Hippocampal formation (tissue), 2 donors: ENCODE results near the gene GDAP1L1.
"Not testable (repeated sequence)": the region's sequence is repeated elsewhere in the genome, so short reads cannot be mapped to it uniquely, and the experiment has no call there.

Experiments
- DNase-seq, 2 donors: peaks; one replicate each; lab custom pipeline; 2025; lab: John Stamatoyannopoulos, UW

The GDAP1L1 gene

GRCh38 chr20:44219791-44220190 is 27.3 kb upstream of the GDAP1L1 start:
- DNase-seq: no peak

DNA sequence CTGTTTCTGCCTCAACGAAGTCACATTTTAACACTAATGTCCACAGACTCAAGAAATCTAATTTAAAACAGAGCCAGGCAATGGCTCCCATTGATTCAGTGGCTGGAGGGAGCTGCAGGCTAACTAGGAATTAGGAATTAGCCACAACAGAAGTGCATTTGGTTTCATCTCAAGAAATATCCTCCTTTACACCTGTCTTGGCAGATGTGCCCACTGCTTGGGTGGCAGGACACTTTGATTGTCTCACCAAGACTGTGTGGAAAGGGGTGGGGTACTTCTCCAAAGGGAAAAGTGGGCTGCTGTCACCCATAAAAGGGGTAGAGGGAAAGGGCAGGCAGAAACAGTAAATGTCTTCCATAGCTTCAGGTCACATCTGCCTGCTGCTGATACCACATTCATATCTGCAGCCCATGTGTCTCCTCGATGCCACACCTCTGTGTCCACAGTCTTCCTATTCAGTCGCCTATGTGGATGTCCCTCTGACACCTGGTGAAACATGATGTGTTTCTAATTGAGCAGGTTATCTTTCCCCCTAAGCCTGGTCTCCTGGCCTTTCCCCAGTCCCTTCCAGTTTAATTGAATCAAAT is 25.6 kb upstream of the GDAP1L1 start:
- DNase-seq: no peak

DNA sequence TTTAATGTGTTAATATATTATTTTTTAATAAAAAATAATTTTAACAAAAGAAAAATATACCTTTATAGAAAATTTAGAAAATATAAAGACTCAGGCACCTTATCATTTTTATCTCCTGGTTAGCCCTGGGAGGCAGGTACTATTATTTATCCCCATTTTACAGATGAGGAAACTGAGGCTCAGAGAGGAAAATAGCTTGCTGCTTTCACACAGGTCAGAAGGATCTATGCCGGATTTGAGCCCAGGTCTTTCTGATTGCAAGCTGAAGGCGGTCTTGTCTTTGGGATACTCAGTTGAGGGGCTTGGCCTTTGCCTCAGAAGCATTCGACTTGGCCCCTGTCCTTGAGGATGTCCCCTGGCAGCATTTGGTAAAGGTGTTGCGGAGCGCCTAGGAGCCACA is 25.1 kb upstream of the GDAP1L1 start:
- no peak for DNase-seq

DNA sequence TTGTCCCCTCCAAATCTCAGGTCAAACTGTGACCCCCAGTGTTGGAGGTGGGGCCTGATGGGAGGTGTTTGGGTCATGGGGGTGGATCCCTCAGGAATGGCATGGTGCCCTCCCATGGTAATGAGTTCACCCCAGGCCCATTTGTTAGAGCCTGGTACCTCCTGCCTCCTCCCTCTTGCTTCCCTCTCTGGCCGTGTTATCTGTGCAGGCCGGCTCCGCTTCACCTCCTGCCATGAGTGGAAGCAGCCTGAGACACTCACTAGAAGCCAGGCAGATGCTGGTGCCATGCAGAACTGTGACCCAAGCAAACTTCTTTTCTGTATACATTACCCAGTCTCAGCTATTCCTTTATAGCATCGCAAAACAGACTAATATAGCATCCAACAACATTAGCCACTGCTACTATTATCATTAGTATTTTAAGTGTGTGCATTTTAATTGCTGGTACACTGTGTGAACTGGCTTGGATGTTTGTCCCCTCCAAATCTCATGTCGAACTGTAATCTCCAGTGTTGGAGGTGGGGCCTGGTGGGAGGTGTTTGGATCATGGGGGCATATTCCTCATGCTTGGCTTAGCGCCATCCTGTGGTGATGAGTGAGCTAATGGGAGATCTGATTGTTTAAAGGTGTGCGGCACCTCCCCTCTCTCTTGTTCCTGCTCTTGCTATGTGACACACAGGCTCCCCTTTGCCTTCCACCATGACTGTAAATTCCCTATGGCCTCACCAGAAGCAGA is 24.3 kb upstream of the GDAP1L1 start:
- DNase-seq: no peak

- no peak for DNase-seq
Observed at GRCh38 chr20:44223721-44224120, 23.4 kb upstream of the GDAP1L1 start.

DNA sequence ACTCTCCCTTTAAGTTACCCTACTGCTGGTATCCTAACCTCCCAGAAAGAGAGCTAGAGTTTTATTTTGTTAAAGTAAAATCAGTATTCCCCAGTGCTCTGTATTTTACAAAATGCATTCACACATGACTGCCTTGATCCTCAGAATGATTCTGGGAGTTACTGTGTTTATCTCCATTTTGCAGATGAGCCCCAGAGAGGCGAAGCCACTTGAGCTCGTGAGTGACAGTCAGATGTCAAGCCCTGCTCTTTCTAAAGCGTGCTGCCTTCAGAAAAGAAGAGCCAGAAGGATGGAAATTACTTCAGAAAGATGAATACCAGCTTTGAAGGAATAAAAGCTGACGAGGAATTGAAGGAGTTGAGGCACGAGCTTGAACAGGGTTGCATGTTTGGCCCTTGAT is 22.5 kb upstream of the GDAP1L1 start:
- DNase-seq: no peak

DNA sequence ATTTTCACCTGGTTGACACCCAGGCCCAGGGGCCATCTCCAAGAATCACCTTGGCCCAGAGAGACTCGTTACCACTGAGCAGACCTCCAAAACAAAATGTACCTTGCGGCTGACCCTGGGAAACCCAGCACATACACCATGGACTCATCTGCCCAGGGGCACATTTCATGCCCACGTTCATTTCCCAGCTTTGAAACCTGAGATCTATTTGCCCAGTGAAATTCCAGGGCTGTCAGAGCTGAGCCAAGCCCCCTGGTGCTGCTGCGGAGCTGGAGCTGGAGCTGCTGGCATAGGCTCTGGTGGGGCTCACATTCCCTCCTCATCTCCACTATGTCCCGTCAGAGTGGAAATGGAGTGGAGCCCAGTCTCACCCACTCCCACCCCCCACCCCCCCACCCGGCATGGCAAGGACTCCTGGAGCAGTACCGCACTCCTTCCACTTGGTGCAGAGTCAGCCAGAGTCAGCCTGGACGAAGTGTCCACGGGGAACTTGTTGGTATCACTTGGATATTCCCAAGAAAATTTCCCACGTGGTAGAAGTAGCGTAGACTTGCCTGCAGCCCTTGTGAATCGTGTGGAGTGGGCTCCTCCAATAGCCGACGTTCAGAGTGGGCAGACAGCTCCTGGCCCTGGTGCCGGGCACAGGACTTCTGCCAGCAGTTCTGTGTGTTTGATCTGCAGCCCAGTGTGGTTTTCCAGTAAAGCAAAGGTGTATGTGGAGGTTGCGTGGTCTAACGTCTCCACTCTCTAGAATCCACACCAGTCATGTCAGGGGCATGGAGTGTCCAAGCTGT is 18.4 kb upstream of the GDAP1L1 start:
- DNase-seq: no peak

GRCh38 chr20:44231193-44231592 is 15.9 kb upstream of the GDAP1L1 start:
- no peak for DNase-seq

- no peak for DNase-seq
Observed at GRCh38 chr20:44231713-44232468, 15.2 kb upstream of the GDAP1L1 start.

DNA sequence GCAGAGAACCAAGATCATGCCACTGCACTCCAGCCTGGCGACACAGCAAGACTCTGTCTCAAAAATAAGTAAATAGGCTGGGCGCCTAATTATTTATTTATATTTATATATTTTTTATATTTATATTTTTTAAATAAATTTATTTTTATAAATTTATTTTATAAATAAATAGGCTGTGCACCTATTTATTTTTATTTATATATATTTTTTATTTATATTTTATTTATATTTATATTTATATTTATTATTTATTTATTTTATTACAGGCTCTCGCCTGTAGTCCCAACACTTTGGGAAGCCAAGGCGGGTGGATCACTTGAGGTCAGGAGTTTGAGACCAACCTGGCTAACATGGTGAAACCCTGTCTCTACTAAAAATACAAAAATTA is 14.6 kb upstream of the GDAP1L1 start:
- not testable (repeated sequence) for DNase-seq

GRCh38 chr20:44233436-44234016 is 13.6 kb upstream of the GDAP1L1 start:
- DNase-seq: no peak

- DNase-seq: no peak
Observed at GRCh38 chr20:44234566-44235317, 12.4 kb upstream of the GDAP1L1 start.

- no peak for DNase-seq
Observed at GRCh38 chr20:44235702-44236101, 11.4 kb upstream of the GDAP1L1 start.

DNA sequence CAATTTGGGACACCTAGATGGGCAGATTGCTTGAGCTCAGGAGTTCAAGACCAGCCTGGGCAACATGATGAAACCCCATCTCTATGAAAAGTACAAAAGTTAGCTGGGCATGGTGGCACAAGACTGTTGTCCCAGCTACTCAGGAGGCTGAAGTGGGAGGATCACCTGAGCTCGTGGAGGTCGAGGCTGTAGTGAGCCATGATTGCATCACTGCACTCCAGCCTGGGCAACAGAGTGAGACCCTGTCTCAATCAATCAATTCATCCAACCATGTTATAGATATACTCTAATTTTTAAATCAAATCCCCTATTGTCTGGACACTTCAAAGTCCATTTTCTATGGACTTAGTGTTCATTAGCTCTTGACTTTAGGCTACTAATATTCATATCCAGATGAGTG is 10.3 kb upstream of the GDAP1L1 start:
- DNase-seq: not testable (repeated sequence)

DNA sequence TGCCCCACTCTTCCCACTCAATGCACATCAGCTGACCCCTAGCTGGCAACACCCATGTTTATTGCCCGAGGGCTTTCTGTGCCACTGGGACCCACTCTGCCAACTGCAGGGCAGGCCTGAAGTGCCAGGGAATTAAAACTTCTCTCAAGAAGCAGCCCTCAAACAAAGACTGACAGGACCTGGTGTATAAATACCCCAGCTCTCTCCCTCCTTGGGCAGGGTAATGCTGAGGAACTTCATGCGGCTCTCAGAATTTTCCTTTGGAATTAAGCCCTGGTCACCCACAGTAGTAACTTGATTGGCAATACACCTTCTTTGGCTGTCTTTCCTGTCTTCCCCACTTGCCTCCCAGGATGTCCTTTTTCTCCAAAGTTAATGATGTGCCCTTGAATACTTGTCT is 5.3 kb upstream of the GDAP1L1 start:
- DNase-seq: no peak

DNA sequence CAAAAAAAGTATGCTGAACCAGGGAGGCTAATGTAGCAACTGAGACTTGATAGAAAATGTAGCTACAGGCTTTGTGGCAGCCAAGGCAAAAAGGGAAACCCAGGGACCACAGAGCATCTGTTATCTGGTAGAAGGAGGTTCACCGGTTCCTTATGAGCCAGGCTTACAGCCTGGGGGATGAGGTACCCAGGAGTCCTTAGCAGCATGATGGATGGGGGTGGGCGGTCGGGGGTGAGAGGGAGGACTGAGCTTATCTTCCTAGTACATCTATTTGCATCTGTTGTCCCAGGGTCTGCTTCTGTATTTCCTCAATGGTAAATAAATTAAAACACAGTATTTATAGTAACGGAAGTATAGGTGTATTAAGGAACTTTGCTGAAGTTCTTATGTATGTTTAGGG is 1.1 kb upstream of the GDAP1L1 start:
- DNase-seq: no peak

DNA sequence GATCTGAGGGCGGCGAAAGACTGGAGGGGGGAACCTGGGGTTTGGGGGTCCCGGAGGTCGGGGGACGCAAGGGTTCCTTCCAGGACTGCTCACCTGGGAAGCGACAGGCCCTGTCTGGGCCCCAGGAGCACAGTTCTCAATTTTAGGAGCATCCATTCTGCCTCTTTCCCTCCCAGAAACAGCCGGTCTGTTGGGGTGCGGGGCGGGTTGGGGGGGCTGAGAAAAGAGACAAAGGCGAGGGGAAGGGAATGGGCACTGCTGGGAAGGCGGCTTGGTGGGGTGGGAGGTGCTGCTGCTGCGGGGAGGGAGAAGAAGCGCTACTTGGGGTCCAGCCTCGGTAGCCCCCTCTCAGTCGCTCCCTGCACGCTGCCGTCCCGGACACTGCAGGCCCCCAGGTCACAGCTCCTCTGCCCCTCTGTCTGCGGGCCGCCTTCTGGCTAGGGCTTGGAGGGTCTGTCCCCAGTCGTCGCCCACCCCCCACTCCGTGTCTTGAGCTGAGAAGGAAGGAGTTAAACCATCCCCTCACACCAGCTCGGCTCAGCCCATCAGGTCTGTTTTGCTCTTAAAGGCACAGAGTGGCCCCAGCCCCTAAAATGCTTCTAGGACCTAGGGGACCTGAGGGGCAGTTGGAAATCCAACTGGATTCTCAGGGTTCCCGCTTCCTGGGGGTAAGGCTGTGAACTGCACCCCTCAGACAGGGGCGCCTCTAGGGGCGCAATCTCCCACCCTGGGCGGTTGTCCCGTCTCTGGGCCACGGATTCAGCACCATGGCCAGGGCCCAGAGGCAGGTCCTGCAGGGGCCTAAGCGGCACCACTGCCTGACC is 690 bp downstream of the GDAP1L1 start:
- no peak for DNase-seq

DNA sequence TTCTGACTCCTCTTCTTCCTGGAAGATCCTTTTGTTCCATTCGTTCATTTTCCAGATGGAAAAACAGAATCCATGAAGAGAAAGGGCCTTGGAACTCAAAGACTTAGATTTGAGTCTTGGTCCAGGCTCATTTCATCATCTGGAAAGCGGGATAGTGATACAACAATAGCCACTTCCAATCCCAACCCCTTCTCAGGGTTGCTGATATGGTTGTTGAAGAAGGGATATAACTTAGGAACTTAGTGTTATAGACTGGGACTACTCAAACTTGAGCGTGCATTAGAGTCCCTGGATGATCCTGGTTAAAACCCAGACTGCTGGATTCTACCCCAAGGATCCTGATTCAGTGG is 1.3 kb downstream of the GDAP1L1 start:
- DNase-seq: no peak

DNA sequence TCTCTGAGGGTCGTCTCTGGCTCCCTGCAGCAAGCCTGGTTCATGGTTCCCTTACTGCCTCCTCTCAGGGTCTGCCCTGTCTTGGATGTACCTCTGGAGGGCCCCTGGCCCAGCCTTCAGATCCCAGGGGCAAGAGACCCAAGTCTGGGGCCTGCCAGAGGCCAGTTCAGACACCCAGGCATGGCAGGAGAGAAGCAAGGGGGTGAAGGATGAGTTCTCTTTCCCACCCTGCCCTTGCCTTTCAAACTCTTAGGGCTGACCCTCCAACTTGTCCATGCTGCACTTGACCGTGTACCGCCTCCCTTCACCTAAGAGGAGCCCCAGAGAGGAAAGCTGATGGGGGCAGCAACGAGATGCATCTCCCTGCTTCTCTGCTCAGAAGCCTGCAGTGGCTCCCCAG is 4.2 kb downstream of the GDAP1L1 start:
- no peak for DNase-seq

DNA sequence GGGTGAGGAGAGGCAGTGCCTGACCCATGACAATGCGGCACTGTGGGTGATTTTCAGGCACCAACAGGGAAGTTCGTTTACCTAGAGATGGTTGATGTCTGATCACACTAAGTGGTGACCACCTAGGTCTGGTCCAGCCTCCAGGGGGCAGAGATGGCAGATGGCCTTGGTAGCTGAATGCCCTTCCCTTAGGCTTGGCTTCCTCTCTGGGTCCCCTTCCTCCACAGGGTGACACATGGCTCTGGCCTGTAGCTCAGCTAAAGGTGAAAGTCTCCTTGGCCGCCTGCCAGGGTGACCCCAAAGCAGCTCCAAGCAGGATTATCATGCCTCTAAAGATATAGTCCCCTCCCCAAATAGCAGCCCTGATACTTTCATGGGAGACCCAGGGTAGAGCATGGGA is 6.4 kb downstream of the GDAP1L1 start:
- DNase-seq: no peak

DNA sequence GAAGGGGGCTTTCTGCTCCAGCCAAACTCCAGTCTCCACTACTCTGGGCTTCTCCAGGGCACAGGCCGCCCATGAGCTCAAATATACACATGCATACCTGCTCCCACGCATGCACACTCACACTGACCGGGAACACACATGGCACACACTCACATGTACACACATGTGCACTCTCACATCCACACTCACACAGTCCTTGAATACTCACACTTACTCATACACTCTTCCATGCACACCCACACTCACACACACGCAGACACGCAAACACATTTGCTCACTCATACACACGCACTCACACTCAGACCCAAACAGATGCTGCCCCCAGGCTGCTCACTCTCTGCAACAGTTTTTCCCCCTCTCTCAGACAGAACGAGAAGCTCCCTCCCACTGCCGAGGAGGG is 7.0 kb downstream of the GDAP1L1 start:
- no peak for DNase-seq
